NB4 (cell line): Measurements from ENCODE around the gene PARK7.

ENCODE experiments used
- TF ChIP-seq, protein P1 (sequence below): IDR thresholded peaks from one replicate; pipeline ENCODE4 v1.5.1; 2012; ENCODE audit warnings: low read depth, low read length
- TF ChIP-seq, protein P2 (sequence below): IDR thresholded peaks from 2 replicates; pipeline ENCODE4 v1.6.1; 2011; ENCODE audit warnings: low read depth, low read length

DNA sequence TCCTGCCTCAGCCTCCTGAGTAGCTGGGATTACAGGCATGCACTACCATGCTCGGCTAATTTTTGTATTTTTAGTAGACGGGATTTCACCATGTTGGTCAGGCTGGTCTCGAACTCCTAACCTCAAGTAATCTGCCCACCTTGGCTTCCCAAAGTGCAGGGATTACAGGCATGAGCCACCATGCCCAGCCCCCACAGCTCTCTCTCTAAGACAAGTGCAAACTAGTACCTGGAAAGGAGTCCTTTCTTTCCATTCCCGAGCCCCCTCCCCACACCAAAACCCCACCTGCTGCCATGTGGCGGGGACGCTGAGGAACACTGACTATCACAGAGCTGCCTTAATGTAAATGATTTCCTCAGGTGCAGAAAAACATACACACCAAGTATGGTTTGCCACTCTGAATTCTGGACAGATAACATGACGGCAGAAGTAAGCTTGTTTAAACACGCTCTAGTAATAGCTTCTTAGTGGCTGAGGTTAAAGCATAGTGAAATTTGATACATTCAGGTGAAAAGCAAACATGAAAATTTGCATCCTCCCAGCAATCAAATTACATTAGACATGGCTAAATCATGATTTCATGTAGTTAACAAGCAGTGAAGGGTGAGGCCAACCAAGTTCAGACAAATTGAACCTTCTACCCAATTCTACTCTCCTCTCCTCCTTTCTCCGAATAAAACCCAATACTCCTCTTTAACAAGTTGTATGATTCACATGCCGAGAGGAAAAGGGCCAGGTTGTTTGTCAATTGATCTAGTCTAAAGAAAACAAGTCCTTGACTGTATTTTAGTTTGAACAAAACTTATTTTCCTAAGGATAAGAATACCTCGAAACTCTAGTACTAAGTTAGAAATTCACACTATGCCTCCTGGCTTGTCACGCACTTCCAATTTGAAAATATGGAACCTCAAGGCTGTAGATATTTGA lies 44.8 kb downstream of the PARK7 start:
- TF ChIP-seq, protein P1, sequence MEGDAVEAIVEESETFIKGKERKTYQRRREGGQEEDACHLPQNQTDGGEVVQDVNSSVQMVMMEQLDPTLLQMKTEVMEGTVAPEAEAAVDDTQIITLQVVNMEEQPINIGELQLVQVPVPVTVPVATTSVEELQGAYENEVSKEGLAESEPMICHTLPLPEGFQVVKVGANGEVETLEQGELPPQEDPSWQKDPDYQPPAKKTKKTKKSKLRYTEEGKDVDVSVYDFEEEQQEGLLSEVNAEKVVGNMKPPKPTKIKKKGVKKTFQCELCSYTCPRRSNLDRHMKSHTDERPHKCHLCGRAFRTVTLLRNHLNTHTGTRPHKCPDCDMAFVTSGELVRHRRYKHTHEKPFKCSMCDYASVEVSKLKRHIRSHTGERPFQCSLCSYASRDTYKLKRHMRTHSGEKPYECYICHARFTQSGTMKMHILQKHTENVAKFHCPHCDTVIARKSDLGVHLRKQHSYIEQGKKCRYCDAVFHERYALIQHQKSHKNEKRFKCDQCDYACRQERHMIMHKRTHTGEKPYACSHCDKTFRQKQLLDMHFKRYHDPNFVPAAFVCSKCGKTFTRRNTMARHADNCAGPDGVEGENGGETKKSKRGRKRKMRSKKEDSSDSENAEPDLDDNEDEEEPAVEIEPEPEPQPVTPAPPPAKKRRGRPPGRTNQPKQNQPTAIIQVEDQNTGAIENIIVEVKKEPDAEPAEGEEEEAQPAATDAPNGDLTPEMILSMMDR: no peak
- TF ChIP-seq, protein P2, sequence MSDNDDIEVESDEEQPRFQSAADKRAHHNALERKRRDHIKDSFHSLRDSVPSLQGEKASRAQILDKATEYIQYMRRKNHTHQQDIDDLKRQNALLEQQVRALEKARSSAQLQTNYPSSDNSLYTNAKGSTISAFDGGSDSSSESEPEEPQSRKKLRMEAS: no peak
